LNCAP (cell line): ENCODE data around the gene HPS1.

Experiments used
- TF ChIP-seq, protein P1 (sequence below): fragments of 450-650 bp; IDR thresholded peaks from 2 replicates; pipeline ENCODE4 v1.5.1; 2017; ENCODE audit warnings: mild to moderate bottlenecking

The HPS1 gene

DNA sequence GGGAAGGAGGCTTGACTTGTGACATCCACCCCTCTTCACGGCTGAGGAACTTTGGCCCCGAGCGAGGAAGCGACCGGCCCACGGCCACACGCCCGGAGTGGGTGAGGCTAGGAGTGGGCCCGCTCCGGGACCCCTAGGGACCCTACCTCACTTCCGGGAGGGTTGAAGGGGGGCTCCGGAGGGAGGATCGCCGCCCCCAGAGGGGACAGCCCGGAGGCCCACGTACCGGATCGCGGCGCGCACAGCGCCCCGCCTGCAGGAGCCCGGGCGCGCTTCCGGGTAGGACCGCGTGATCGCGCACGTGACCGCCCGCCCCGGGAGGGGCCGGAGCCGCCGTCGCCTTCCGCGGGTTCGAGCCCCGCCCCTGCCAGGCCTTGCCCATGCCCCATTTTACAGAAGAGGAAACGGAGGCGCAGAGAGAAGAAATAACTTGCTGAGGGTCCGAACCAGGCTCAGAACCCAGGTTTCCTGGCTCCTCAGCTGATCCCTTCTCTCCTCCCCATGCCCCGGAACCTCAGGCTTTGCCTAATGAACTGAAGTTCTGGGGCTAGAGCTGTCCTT is at the start of gene HPS1:
Gene HPS1, minus strand, starts transcription at position 275 of the 561 bp plus-strand sequence. CDS start 3,695 bp downstream, outside the sequence.
- TF ChIP-seq, protein P1, sequence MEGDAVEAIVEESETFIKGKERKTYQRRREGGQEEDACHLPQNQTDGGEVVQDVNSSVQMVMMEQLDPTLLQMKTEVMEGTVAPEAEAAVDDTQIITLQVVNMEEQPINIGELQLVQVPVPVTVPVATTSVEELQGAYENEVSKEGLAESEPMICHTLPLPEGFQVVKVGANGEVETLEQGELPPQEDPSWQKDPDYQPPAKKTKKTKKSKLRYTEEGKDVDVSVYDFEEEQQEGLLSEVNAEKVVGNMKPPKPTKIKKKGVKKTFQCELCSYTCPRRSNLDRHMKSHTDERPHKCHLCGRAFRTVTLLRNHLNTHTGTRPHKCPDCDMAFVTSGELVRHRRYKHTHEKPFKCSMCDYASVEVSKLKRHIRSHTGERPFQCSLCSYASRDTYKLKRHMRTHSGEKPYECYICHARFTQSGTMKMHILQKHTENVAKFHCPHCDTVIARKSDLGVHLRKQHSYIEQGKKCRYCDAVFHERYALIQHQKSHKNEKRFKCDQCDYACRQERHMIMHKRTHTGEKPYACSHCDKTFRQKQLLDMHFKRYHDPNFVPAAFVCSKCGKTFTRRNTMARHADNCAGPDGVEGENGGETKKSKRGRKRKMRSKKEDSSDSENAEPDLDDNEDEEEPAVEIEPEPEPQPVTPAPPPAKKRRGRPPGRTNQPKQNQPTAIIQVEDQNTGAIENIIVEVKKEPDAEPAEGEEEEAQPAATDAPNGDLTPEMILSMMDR, result no peak

DNA sequence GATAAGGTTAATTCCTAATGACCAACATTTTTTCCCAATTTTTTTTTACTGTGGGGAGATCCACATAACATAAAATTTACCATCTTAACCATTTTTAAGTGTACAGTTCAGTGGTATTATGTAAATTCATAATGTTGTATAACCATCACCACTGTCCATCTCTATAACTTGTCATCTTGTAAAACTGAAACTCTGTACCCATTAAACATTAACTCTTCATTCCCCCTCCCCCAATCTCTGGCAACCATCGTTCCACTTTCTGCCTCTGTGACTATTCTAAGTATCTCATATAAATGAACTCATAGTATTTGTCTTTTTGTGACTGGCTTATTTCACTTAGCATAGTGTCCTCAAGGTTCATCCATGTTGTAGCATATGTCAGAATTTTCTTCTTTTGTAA is 46.0 kb upstream of the HPS1 start:
- TF ChIP-seq, protein P1, result no peak

DNA sequence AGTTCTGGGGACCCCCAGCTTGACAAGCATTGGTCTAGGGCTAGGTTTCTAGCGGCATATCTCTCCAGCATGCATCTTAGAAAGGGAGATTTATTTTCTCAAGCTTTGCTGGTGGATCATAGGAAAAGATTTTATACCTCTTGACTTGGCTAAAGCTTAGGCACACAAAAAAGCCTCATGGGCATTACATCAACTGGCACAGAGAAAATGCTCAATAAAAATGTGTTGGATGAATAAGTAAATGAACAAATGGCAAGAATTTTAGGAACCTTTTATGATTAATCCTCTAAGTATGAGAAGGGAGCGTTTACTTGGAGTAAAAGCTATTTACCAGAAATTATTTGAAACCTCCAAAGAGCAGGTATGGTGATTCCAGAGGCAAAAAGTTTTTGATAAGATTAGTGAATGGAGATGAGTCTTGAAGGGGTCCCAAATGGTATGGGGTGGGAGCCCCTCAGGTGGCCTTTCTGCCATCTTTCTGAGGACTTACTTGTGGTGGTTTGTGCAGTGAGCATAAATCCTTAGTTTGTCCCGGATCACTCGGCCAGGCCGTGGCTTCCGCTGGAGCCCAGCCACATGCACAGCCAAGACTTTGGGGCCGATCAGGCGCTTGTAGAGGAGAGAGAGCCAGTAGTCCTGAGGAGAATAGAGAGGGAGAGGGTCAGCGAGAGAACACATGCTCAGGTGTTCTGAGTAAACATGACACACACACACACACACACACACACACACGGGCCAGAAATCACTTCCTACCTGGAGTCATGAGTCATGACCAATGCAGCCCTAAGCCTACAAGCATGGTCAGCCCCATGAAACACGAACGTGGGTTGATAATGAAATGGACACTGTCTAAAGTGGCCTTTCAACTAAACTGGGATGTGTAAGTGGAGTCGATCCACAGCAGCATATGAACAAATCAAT is 43.1 kb upstream of the HPS1 start:
- TF ChIP-seq, protein P1, result no peak

DNA sequence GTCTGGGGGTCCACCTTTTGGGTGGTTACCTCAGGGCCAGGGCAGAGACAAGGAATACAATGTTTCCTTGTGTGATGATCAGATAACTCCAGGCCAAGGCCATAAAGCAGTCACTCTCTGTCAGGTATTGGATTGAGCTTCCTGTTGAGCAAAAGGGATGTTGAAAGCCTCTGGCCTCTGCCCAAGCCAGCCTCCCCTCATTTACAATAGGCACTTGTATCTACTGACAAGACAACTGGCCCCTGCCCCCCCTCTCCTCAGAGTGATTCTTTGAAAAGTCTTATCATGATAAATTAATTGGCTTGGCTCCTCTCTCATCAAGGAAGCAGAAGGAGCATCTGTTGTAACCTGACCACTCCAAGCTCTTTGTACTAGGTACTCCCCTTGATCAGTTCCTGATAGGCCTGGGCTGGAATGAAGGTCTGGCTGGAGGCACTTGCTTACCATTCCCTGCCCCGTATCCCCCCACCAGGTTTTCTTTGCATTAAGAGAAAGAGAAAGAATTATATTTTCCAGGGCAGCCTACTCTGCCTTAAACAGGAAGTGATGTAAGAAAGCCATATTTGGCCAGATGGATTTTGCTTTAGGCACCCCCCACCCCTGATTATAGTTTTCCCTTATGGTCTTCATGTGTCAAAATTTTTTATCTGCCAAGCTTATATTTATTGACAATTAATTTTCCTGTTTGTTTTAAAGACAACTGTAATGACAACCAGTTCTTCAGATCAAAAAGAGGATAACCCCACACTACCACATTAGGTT is 42.1 kb upstream of the HPS1 start:
- TF ChIP-seq, protein P1, result no peak

DNA sequence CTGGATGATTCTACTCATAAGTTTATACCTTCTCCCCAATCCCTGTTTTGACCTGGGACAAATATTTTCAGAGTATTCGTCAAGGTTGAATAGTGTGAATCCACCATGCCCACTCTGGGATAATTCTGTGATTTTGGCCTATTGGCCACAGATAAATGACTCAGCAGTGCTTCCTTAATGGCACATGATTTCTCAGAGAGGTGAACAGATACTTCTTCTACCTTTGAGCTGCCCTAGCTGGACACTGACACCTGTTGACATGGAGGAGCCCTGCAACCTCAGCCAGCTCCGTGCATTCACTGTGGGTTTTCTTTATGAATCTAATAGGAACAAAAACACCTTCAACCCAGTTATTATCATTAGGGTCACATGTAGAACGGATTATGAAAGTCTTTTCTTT is 40.9 kb upstream of the HPS1 start:
- TF ChIP-seq, protein P1, result no peak

DNA sequence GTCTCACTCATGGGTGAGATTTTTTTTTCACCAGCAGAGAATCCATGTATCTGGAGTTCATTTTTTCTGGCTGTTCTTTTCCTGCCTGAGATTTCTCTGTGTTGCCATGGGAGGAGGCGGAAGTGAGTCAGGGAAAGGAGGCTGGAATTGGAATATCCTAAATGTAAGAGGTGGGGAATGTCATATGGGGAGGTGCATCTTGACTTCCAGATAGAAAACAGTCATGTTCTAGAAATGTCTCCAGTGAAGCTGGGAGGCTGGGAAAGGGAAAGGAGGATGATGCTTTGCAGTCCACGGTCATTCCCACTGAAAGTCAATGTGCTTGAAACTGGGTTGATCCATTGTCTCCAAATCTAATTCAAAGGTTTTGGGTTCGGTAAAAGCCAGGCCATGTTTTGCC is 39.7 kb upstream of the HPS1 start:
- TF ChIP-seq, protein P1, result no peak

DNA sequence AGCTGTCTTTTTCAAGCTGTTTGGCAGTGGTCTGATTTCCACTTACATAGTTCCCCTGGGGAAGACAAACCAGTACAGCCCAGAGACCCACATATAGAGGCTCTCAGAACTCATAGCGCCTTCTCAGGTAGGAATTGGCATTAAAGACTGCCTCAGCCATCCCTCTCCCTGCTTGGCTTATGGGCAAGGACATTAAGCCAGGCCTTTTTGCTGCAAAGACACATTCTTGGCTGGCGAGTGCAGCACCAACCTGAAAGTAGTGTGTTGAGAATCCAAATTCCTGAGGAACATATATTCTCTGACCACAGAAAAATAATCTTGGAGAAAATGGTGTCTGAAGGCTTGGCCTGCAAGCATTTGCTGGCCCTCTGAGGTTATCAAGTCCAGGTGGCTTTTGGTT is 39.2 kb upstream of the HPS1 start:
- TF ChIP-seq, protein P1, result no peak
